NCI-H1436 treated with DMSO at 0.1 percent for 48 hours (cell line): ENCODE measurements around the gene ARID3C.

Experiments
- DNase-seq: peaks from one replicate; lab custom pipeline; 2025; lab: John Stamatoyannopoulos, UW

The ARID3C gene, protein sequence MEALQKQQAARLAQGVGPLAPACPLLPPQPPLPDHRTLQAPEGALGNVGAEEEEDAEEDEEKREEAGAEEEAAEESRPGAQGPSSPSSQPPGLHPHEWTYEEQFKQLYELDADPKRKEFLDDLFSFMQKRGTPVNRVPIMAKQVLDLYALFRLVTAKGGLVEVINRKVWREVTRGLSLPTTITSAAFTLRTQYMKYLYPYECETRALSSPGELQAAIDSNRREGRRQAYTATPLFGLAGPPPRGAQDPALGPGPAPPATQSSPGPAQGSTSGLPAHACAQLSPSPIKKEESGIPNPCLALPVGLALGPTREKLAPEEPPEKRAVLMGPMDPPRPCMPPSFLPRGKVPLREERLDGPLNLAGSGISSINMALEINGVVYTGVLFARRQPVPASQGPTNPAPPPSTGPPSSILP

GRCh38 chr9:34628656-34629490 is at the start of gene ARID3C:
Gene ARID3C, minus strand, starts transcription at chr9:34629066. Its CDS starts 1,052 bp downstream, at chr9:34628014.
- DNase-seq, result no peak

DNA sequence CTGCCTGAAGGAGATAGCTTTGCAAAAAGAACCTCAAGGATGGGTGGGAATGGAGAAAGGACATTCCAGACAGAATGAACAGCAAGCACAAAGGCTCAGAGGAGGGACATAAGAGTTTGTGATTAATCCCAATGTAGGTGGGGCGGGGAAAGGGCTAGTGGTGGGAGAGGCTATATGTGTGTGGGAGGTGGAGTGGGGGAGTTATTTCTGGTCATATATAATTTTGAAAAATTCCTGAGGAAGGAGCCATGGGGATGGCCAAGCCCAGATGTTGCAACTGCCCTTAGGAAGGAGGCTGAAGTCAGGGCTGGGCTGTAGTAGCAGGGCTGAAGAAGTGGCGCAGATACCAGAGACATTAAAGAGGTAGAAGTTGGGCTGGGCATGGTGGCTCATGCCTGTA is 47.0 kb upstream of the ARID3C start:
- no peak for DNase-seq

GRCh38 chr9:34675048-34675714 is 46.3 kb upstream of the ARID3C start:
- DNase-seq, result no peak

- no peak for DNase-seq
These were observed 45.6 kb upstream of the ARID3C start for GRCh38 chr9:34674440-34674839.

- DNase-seq, result no peak
These were observed 42.4 kb upstream of the ARID3C start for GRCh38 chr9:34671307-34671706.

DNA sequence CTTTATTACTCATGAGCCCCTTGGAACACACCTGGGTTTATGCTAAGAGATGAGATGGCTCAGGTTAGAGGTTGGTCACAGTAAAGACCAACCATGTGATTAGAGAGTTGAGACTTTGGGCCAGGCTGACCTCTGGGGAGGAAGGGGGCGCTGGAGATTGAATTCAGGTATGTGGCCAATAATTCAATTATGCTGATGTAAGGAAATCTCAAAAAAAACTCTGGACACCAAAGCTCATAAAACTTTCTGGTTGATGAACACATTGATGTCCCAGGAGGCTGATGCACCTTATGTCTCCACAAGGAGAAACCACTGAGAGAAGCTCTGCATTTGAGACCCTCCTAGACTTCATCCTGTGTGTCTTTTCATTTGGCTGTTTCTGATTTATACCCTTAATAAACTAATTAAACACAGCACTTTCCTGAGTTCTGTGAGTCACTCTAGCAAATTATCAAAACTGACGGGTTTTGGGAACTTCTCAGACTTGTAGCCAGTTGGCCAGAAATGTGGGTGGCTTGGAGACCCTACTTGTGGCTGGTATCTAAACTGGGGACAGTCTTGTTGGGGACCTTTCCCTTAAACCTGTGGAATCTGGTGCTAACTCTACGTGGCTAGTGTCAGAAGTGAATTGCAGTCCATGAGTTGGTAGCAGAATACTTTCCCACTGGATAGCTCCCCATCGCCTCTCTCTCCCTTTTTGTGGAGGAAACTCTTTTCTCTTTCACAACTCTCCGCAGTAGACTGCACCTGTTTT is 41.1 kb upstream of the ARID3C start:
- DNase-seq, result no peak

- DNase-seq, result peak; percentile 68
These were observed 36.8 kb upstream of the ARID3C start for GRCh38 chr9:34665381-34666250.

- no peak for DNase-seq
These were observed 36.2 kb upstream of the ARID3C start for GRCh38 chr9:34665067-34665380.

GRCh38 chr9:34664281-34665066 is 35.6 kb upstream of the ARID3C start:
- DNase-seq, result no peak

- no peak for DNase-seq
These were observed 34.4 kb upstream of the ARID3C start for GRCh38 chr9:34663303-34663605.

DNA sequence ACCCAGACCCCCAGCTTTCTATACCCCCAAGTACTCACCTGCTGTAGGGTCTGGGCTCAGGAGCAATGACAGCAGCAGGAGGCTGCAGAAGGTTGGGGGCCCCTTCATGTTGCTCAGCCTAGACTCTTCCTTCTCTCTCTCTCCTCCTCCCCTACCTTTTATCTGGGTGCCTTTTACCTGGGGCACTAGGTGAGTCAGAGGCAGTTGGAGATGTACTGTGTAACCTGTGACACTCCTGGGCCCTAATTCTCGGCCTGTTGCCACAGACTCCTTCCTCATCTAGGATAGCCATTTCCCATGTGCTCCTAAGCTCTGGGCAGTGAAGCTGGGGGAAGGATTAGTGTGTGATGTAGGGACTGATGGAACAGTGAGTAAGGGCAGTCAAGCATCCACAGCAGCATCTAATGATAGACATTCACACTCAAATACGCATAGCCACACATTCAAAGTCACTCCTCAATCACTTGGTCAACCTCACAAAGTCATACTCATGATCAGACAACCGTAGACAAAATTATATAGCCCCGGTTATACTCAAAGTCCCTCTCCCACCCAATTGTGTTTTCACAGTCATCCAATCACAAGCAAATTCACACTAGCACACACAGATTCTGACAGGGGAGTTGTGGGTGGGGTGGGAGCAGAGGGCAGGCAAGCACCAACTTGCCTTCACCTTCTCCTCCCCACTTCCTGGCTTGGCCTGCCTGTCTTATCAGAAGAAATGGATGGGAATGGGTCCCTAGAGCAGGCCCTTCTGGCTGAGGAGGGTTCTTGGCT is 33.8 kb upstream of the ARID3C start, which contains the start of gene CCL27:
Gene CCL27 (minus strand): TSS at position 132 of the 777 bp plus-strand sequence. CDS start 24 bp downstream, at position 108.
- no peak for DNase-seq

DNA sequence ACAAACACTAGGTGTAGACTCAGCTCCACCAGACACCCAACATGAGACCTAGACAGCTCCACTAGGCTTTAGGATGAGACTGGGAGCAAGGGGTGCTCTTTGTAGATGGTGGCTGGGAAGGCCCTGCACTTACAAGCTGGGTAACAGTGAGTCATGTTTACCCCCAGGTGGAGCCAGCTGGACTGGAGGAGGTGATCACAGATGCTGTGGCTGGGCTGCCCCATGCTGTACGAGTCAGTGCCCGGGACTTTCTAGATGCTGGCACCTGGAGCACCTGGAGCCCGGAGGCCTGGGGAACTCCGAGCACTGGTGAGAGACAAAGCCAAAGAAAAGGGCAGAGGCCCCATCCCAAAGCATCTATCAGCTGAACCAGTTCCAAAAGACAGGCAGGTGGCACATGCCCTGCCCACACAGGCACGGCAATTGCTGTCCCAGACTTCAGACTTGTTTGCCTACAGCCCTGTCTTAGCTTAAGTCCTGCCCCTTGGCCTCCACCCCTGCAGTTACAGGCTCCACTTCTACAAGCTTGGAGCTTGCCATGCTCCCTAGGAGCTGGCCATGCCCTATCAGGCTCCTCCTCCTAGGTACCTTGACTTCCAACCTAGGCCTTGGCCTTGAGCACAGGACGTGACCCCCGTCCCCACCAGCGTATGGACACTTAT is 30.9 kb upstream of the ARID3C start:
- no peak for DNase-seq

DNA sequence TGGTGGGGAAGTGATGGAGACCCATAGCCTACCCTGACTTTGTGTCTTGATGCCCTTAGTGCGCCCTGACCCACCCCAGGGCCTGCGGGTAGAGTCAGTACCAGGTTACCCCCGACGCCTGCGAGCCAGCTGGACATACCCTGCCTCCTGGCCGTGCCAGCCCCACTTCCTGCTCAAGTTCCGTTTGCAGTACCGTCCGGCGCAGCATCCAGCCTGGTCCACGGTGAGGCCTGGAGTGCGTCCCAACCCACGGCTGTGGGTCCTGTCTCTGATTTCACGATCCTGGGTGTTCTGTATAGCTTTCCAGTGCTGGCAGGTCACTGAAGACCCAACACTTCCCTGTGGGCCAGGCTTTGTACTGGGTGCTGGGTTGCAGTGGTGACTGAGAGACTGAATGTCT is 29.6 kb upstream of the ARID3C start:
- no peak for DNase-seq

- no peak for DNase-seq
These were observed 28.1 kb upstream of the ARID3C start for GRCh38 chr9:34656992-34657391.

- no peak for DNase-seq
These were observed 26.5 kb upstream of the ARID3C start for GRCh38 chr9:34655394-34655793.

DNA sequence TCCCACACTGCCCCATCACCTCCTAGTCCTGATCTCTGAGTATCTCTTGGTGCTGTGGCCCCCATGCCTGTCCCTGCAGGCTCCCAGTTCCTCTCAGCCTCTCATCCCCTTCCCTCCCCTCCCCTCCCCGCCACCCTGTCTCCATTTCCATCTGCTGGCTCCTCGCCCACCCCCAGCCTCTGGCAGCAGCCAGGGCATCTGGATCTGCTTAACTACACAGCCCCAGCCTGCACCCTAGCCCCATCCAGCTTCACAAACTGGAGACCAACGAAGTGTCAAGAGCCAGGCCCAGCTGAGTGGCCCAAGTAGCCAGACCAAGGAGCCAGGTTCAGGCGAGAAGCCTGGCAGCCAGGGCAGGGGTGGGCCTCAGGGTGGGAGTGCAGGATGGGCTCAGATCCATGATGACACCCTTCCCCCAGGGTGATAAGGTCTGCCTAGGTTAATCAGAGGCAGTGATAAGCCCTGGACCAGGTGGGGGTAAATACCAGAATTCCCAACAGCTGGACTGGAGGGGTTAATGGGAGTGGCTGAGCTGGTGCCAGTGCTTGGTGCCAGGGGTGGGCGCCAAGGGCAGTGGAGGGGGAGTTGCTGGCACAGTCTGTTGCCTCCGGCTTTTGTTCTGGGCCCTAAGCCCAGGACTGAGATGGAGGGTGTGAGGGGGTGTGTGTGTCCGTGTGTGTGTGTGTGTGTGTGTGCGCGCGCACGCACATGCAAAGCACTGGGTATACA is 25.6 kb upstream of the ARID3C start:
- no peak for DNase-seq

DNA sequence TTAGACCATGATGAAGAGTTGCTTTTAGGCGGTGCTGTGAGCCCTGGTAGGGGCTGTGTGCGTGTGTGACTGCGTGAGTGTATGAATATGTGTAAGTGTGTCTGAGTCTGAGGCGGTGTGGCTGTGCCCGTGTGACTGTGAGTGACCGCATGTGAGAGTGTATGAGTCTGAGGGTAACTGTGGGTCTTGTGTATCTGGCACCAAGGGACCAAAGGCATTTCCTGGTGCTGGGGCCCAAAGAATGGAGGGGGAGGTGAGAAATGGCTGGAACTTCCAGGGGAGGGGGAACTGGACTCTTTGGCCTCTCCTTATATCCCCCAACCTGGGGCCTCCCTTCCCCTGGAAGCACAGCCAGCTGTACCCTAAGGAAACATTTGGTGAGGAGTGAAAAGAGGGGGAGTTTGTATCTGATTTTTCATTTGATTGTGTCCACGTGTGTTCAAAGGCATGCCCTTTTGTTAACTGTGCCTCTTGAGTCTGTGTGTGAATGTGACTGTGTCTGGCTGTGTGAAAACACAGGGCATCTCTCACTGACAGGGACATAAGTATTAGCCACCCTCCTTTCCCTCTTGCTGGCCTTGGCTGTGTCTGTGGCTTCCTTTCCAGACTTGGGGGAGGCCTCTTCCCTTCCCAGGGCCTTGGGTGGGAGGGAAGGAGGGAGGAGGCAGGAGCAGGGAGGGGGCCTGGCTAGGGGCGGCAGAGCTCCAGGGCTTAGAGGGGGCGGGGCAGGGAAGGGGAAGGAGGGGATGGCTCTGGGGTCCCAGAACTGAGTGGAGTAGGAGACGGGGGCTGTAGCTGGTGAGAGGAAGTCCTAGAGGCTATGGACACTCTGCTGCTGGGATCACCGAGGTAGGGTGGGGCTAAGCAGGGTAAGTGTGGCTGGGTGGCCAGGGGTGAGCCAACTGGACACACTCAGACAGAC is 24.5 kb upstream of the ARID3C start:
- no peak for DNase-seq
